ENCODE measurements around the gene PANX2. TPM values are rescaled to one million over a fixed set of nuclear protein-coding genes. Genes with fewer than 3 reads are reported as not detected.

Gene PANX2
- total and polyA plus RNA-seq, 2 donors (not counting 1 experiment from before 2014, with no cell fraction given) = 0.04 to 0.59 TPM

DNA sequence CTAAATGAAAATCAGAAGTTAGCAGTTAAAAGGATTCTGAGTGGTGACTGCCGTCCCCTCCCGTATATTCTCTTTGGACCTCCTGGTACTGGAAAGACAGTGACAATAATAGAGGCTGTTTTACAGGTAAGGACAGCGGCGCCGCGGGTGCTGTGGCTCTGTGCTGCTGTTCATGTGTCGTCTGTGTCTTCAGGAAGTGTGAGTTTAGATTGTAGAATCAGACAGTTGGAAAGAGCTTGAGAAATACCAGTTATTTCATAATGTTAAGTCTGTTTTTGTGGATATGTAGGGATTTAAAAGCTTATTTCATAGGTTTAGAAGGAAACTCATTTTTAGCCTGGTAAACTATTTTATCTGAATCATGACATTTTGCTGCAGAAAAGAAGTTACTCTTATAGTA is 27.4 kb upstream of the PANX2 start:
- Histone ChIP-seq H3K4me3 (ENCODE audit: control extremely low read depth in 1 of 5, extremely low read depth in 1 of 5, insufficient read depth in 1 of 5, low read depth in 2 of 5, low read length in 4 of 5) (no peak overlapping the region), H3K9me3 (ENCODE audit: control extremely low read depth in 1 of 3, control insufficient read depth in 2 of 3, insufficient read depth in 1 of 3, low read length in 2 of 3) (no peaks in the 10 kb centered on the region), H4K20me1 (ENCODE audit: control insufficient read depth, insufficient read depth, low read length, poor library complexity, severe bottlenecking) (no peaks in the 10 kb centered on the region), H3K79me2 (ENCODE audit: control insufficient read depth, insufficient read depth, low read length) (no peaks in the 10 kb centered on the region), H3K4me2 (replicated peaks; ENCODE audit: low read depth, low read length, poor library complexity, severe bottlenecking) (no peak overlapping the region), H3K4me1 (ENCODE audit: control insufficient read depth in 2 of 2, insufficient read depth in 2 of 2, low read length in 2 of 2) (no peaks in the 10 kb centered on the region), H3K27ac (ENCODE audit: low read length in 2 of 2) (no peak overlapping the region), H3K27me3 (replicated peaks in 1 of 4; ENCODE audit: control extremely low read depth in 1 of 4, control insufficient read depth in 3 of 4, insufficient read depth in 4 of 4, low read length in 3 of 4) (peaks cover 0 to 3% (median 0%) of the 10 kb centered on the region in 4 experiments), H2AFZ (ENCODE audit: insufficient read depth, low read depth, low read length, poor library complexity, severe bottlenecking) (no peak overlapping the region), H3K36me3 (replicated peaks in 1 of 2; ENCODE audit: control extremely low read depth in 1 of 2, control insufficient read depth in 1 of 2, extremely low read depth in 1 of 2, insufficient read depth in 2 of 2, low read length in 1 of 2) (no peaks in the 10 kb centered on the region), H3K9ac (ENCODE audit: low read length) (no peak overlapping the region)
- no peak overlapping the region for H3K27ac Mint-ChIP-seq
- no peaks in the 10 kb centered on the region for H3K9me3 Mint-ChIP-seq (ENCODE audit: insufficient read depth)
- peaks cover 19% of the 10 kb centered on the region for H3K27me3 Mint-ChIP-seq
- ChIA-PET POLR2A (interaction anchor here (0.7 kb wide), 1 partner anchor 15 kb away, joined by 3 read pairs; no protein-coding TSS in a partner anchor), CTCF (interaction anchor here (1.3 to 1.4 kb wide), 2 partner anchors 39 to 375 kb away, joined by 3 to 6 read pairs; no protein-coding TSS in a partner anchor)
- no peak for TF ChIP-seq CTCF (IDR thresholded peaks at IDR 0.05)
- TF ChIP-seq EZH2 (IDR thresholded peaks at IDR 0.05; ENCODE audit: borderline replicate concordance, insufficient read depth, low read depth, low read length, poor library complexity, severe bottlenecking) = no peak
- no peak overlapping the region for H3K4me3 Mint-ChIP-seq
- DNase-seq (no peak), ATAC-seq (ENCODE audit: low read depth) (no peak)
- peaks cover 4% of the 10 kb centered on the region for H3K4me1 Mint-ChIP-seq
- intact Hi-C loops (cut with micrococcal nuclease) = no loop called here
- 97% methylated on average over 7 of the region's 7 CpGs for WGBS (ENCODE audit: insufficient coverage)

DNA sequence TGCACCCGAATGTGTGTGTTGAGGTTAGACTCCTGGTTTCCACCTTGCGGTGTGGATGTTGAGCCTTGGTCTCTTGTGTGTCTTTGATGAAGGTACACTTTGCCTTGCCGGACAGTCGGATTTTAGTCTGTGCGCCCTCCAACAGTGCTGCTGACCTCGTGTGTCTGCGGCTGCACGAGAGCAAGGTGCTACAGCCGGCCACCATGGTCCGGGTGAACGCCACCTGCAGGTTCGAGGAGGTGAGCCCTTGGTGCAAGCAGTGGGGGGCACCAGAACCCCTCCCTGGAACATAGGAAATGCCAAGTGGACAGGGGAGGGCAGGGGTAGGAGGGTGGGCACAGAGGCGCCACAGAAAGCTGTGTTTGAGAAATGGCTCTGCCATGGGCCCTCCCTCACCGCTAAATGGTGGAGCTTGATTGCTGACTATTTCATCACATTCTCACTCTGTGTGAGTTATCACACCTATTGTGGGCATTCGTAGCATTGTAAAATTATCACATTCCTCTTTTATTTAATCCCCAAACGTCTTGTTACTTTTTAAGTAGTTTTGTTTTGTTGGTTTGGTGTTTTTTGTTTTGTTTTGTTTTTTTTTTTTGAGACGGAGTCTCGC is 26.4 kb upstream of the PANX2 start:
- Histone ChIP-seq H3K4me1 (ENCODE audit: control insufficient read depth in 2 of 2, insufficient read depth in 2 of 2, low read length in 2 of 2) (peaks cover 0 to 3% of the 10 kb centered on the region in 2 donors), H3K79me2 (ENCODE audit: control insufficient read depth, insufficient read depth, low read length) (no peaks in the 10 kb centered on the region), H3K36me3 (replicated peaks in 1 of 2; ENCODE audit: control extremely low read depth in 1 of 2, control insufficient read depth in 1 of 2, extremely low read depth in 1 of 2, insufficient read depth in 2 of 2, low read length in 1 of 2) (no peaks in the 10 kb centered on the region), H2AFZ (ENCODE audit: insufficient read depth, low read depth, low read length, poor library complexity, severe bottlenecking) (no peak overlapping the region), H3K27me3 (replicated peaks in 1 of 4; ENCODE audit: control extremely low read depth in 1 of 4, control insufficient read depth in 3 of 4, insufficient read depth in 4 of 4, low read length in 3 of 4) (peaks cover 0 to 3% (median 0%) of the 10 kb centered on the region in 4 experiments), H3K27ac (ENCODE audit: low read length in 2 of 2) (no peak overlapping the region), H4K20me1 (ENCODE audit: control insufficient read depth, insufficient read depth, low read length, poor library complexity, severe bottlenecking) (no peaks in the 10 kb centered on the region), H3K4me3 (ENCODE audit: control extremely low read depth in 1 of 5, extremely low read depth in 1 of 5, insufficient read depth in 1 of 5, low read depth in 2 of 5, low read length in 4 of 5) (no peak overlapping the region), H3K4me2 (replicated peaks; ENCODE audit: low read depth, low read length, poor library complexity, severe bottlenecking) (no peak overlapping the region), H3K9me3 (ENCODE audit: control extremely low read depth in 1 of 3, control insufficient read depth in 2 of 3, insufficient read depth in 1 of 3, low read length in 2 of 3) (no peaks in the 10 kb centered on the region), H3K9ac (ENCODE audit: low read length) (no peak overlapping the region)
- POLR2A ChIA-PET = no interaction called here
- 87% methylated on average over 8 of the region's 18 CpGs for WGBS (ENCODE audit: insufficient coverage)
- CTCF ChIA-PET = interaction anchor here (1.1 kb wide), 1 partner anchor 65 kb away, joined by 3 read pairs; no protein-coding TSS in a partner anchor
- Mint-ChIP-seq H3K27ac (no peak overlapping the region), H3K4me3 (no peak overlapping the region), H3K27me3 (peaks cover 19% of the 10 kb centered on the region), H3K4me1 (peaks cover 6% of the 10 kb centered on the region), H3K9me3 (ENCODE audit: insufficient read depth) (no peaks in the 10 kb centered on the region)
- DNase-seq = no peak
- intact Hi-C loops (cut with micrococcal nuclease) = no loop called here
- ATAC-seq (ENCODE audit: low read depth) = no peak
- TF ChIP-seq CTCF (IDR thresholded peaks at IDR 0.05) (no peak), EZH2 (IDR thresholded peaks at IDR 0.05; ENCODE audit: borderline replicate concordance, insufficient read depth, low read depth, low read length, poor library complexity, severe bottlenecking) (no peak)
